HAP-1 (cell line): ENCODE measurements around the gene IL25.

Source experiments
- DNase-seq, 2 experiments: peaks; one replicate each; pipeline ENCODE4 v3.0.0-alpha.2; 2016 to 2020; ENCODE audit warnings: low spot score in 2 of 2
- H3K27me3 ChIP-seq: fragments of 250-450 bp; sonication (Bioruptor Pico); 2 replicates; pipeline ENCODE4 v1.5.1; 2020; ENCODE audit warnings: low read depth, mild to moderate bottlenecking, moderate library complexity
- H3K36me3 ChIP-seq: fragments of 250-450 bp; sonication (Bioruptor Pico); replicated peaks from 2 replicates; pipeline ENCODE4 v1.5.1; 2020; ENCODE audit warnings: mild to moderate bottlenecking
- H3K4me1 ChIP-seq: fragments of 250-450 bp; sonication (Bioruptor Pico); 2 replicates; pipeline ENCODE4 v1.5.1; 2020; ENCODE audit warnings: mild to moderate bottlenecking
- H3K4me3 ChIP-seq: fragments of 250-450 bp; sonication (Bioruptor Pico); 2 replicates; pipeline ENCODE4 v1.5.1; 2020; ENCODE audit warnings: mild to moderate bottlenecking, moderate library complexity
- H3K9me3 ChIP-seq: fragments of 250-450 bp; sonication (Bioruptor Pico); 2 replicates; pipeline ENCODE4 v1.5.1; 2020; ENCODE audit warnings: mild to moderate bottlenecking, moderate library complexity
- in situ Hi-C: fragments of 300-500 bp; cut with MboI; formaldehyde crosslinking; loops from 3 replicates; pipeline ENCODE4 v1.14.3; 2020; ENCODE audit warnings: low sequenced_read_pairs, inconsistent platforms, mixed read lengths

The IL25 gene

GRCh38 chr14:23347406-23348296, 25.0 kb upstream of the IL25 start:
- H3K4me3 ChIP-seq: no peak overlapping the region
- DNase-seq: no peak
- no peaks in the 10 kb centered on the region for H3K4me1 ChIP-seq
- H3K36me3 ChIP-seq: no peaks in the 10 kb centered on the region
- no peaks in the 10 kb centered on the region for H3K9me3 ChIP-seq
- peaks cover 6% of the 10 kb centered on the region for H3K27me3 ChIP-seq
- in situ Hi-C loops: no loop called here

- H3K36me3 ChIP-seq: no peaks in the 10 kb centered on the region
- in situ Hi-C loops: no loop called here
Observed at GRCh38 chr14:23348297-23348655, 24.3 kb upstream of the IL25 start.

GRCh38 chr14:23349156-23349845, 23.3 kb upstream of the IL25 start:
- DNase-seq: no peak
- no peaks in the 10 kb centered on the region for H3K36me3 ChIP-seq
- H3K9me3 ChIP-seq: no peaks in the 10 kb centered on the region
- H3K27me3 ChIP-seq: peaks cover 21% of the 10 kb centered on the region
- no peak overlapping the region for H3K4me3 ChIP-seq
- in situ Hi-C loops: no loop called here
- H3K4me1 ChIP-seq: no peaks in the 10 kb centered on the region

More at GRCh38 chr14:23348297-23348655, 24.3 kb upstream of the IL25 start:
- no peaks in the 10 kb centered on the region for H3K9me3 ChIP-seq
- H3K4me3 ChIP-seq: no peak overlapping the region
- DNase-seq: no peak
- no peaks in the 10 kb centered on the region for H3K4me1 ChIP-seq
- H3K27me3 ChIP-seq: peaks cover 12% of the 10 kb centered on the region

- Histone ChIP-seq H3K4me1 (no peaks in the 10 kb centered on the region), H3K27me3 (peaks cover 44% of the 10 kb centered on the region), H3K4me3 (peak overlapping the region; percentile 44), H3K9me3 (no peaks in the 10 kb centered on the region), H3K36me3 (no peaks in the 10 kb centered on the region)
- in situ Hi-C loops: no loop called here
- no peak for DNase-seq
Observed at GRCh38 chr14:23351681-23352505, 20.7 kb upstream of the IL25 start.

GRCh38 chr14:23352506-23353432, 19.8 kb upstream of the IL25 start, which contains the start of gene SLC22A17:
Gene SLC22A17, minus strand, starts transcription at chr14:23352887.
- in situ Hi-C loops: no loop called here
- H3K4me1 ChIP-seq: no peaks in the 10 kb centered on the region
- H3K4me3 ChIP-seq: peak within 1 kb of the TSS; percentile 44
- DNase-seq: peak; percentile 47 to 76
- H3K36me3 ChIP-seq: no peaks in the 10 kb centered on the region
- no peaks in the 10 kb centered on the region for H3K9me3 ChIP-seq
- H3K27me3 ChIP-seq: peaks cover 47% of the 10 kb centered on the region

- no peaks in the 10 kb centered on the region for H3K9me3 ChIP-seq
- no peaks in the 10 kb centered on the region for H3K4me1 ChIP-seq
- no peaks in the 10 kb centered on the region for H3K36me3 ChIP-seq
- no peak overlapping the region for H3K4me3 ChIP-seq
- no peak for DNase-seq
- in situ Hi-C loops: no loop called here
- H3K27me3 ChIP-seq: peaks cover 51% of the 10 kb centered on the region
Observed at GRCh38 chr14:23353433-23353780, 19.2 kb upstream of the IL25 start.

GRCh38 chr14:23354990-23355389, 17.6 kb upstream of the IL25 start:
- Histone ChIP-seq H3K4me1 (no peaks in the 10 kb centered on the region), H3K27me3 (peaks cover 51% of the 10 kb centered on the region), H3K9me3 (no peaks in the 10 kb centered on the region), H3K4me3 (no peak overlapping the region), H3K36me3 (no peaks in the 10 kb centered on the region)
- in situ Hi-C loops: no loop called here
- no peak for DNase-seq

GRCh38 chr14:23355871-23356435, 16.7 kb upstream of the IL25 start:
- Histone ChIP-seq H3K4me3 (no peak overlapping the region), H3K4me1 (no peaks in the 10 kb centered on the region), H3K36me3 (no peaks in the 10 kb centered on the region), H3K27me3 (peaks cover 51% of the 10 kb centered on the region), H3K9me3 (no peaks in the 10 kb centered on the region)
- in situ Hi-C loops: no loop called here
- no peak for DNase-seq

GRCh38 chr14:23356662-23357061, 15.9 kb upstream of the IL25 start:
- Histone ChIP-seq H3K36me3 (no peaks in the 10 kb centered on the region), H3K4me3 (no peak overlapping the region), H3K27me3 (peaks cover 51% of the 10 kb centered on the region), H3K4me1 (no peaks in the 10 kb centered on the region), H3K9me3 (no peaks in the 10 kb centered on the region)
- DNase-seq: no peak
- in situ Hi-C loops: no loop called here

- Histone ChIP-seq H3K36me3 (no peaks in the 10 kb centered on the region), H3K9me3 (no peaks in the 10 kb centered on the region), H3K4me3 (no peak overlapping the region), H3K27me3 (peaks cover 50% of the 10 kb centered on the region), H3K4me1 (no peaks in the 10 kb centered on the region)
- in situ Hi-C loops: no loop called here
- no peak for DNase-seq
Observed at GRCh38 chr14:23357261-23357660, 15.3 kb upstream of the IL25 start.

GRCh38 chr14:23358042-23358441, 14.6 kb upstream of the IL25 start:
- Histone ChIP-seq H3K27me3 (peaks cover 44% of the 10 kb centered on the region), H3K4me1 (no peaks in the 10 kb centered on the region), H3K36me3 (no peaks in the 10 kb centered on the region), H3K9me3 (no peaks in the 10 kb centered on the region), H3K4me3 (no peak overlapping the region)
- in situ Hi-C loops: no loop called here
- DNase-seq: no peak

GRCh38 chr14:23358553-23359166, 13.9 kb upstream of the IL25 start:
- Histone ChIP-seq H3K9me3 (no peaks in the 10 kb centered on the region), H3K4me3 (no peak overlapping the region), H3K27me3 (peaks cover 37% of the 10 kb centered on the region), H3K36me3 (no peaks in the 10 kb centered on the region), H3K4me1 (no peaks in the 10 kb centered on the region)
- DNase-seq: no peak
- in situ Hi-C loops: no loop called here
